DND-41 (cell line): ENCODE measurements around the gene HOGA1.

Source experiments
- CTCF ChIP-seq: IDR thresholded peaks from 2 replicates; pipeline ENCODE4 v1.5.1; 2012; ENCODE audit warnings: borderline replicate concordance, low read length, moderate library complexity, mild to moderate bottlenecking; ENCODE audit not compliant: poor library complexity, severe bottlenecking; ENCODE audit errors: extremely low read depth
- EZH2 ChIP-seq: IDR thresholded peaks from 3 replicates; pipeline ENCODE4 v1.6.1; 2012; ENCODE audit warnings: borderline replicate concordance, low read depth, mild to moderate bottlenecking, moderate library complexity, low read length, inconsistent platforms; ENCODE audit not compliant: severe bottlenecking

DNA sequence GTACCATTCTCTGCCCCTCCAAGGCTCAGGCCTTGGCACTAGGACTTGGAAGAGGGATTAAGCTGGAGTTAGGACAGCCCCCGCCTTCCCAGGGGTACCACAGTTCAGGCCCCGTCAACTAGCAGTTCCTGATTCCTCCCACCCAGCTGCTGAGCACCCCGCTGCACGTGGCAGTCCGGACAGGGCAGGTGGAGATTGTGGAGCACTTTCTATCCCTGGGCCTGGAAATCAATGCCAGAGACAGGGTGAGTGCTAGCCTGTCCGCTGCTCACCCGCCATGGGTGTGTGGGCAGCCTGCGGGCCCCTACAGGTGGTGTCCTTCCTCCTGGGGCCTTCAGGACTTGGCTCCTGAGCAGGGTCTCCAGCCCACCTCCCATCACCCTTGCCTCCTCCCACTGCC, 2.0 kb upstream of the HOGA1 start:
- TF ChIP-seq CTCF = no peak
- no peak for TF ChIP-seq EZH2
